HepG2 (cell line): ENCODE data around the gene UMOD. TPM values are rescaled to one million over a fixed set of nuclear protein-coding genes. Genes with fewer than 3 reads are reported as not detected.

Experiments
- ATAC-seq: fragments of 200-7000 bp; cut with Tn5 transposase; 3 replicates; pipeline ENCODE4 v1.9.1; 2020; ENCODE audit warnings: mild to moderate bottlenecking, moderate library complexity
- BruUV-seq: library from RNA; stranded (reverse); fragments of 400-500 nt; replicated peaks from 2 replicates; lab custom pipeline; 2021; lab: Mats Ljungman, UMichigan
- CTCF ChIA-PET: fragments of 300-600 bp; formaldehyde crosslinking; extraction: SDS; loops from one replicate; lab custom pipeline; 2021; ENCODE audit warnings: low total read pairs, inconsistent platforms, low intra/inter-chr PET ratio; lab: Yijun Ruan, JAX
- POLR2A ChIA-PET: fragments of 350-600 bp; sonication (Branson Sonifier 250); formaldehyde crosslinking; loops from one replicate; lab custom pipeline; 2020; ENCODE audit warnings: antibody characterized with exemption, inconsistent platforms; lab: Yijun Ruan, JAX
- DNase-seq: peaks from one replicate; pipeline ENCODE4 v3.0.0-alpha.2; 2015; ENCODE audit warnings: low spot score
- FAIRE-seq: peaks from 3 replicates; lab custom pipeline; 2011; peaks lifted over from hg19 to GRCh38; lab: Jason Lieb, UNC
- H2AFZ ChIP-seq: one replicate; pipeline ENCODE4 v1.6.1; 2011; ENCODE audit warnings: low read length, inconsistent platforms
- H3K27ac ChIP-seq: fragments of 300-600 bp; 3 replicates; pipeline ENCODE4 v1.8.0; 2011; ENCODE audit warnings: mixed run types, mild to moderate bottlenecking, mixed read lengths, low read length, inconsistent platforms; ENCODE audit not compliant: insufficient read depth; ENCODE audit errors: extremely low read length
- H3K27me3 ChIP-seq, 2 experiments: fragments of 200-600 bp in 1 of 2; 2 replicates in 1 of 2; 3 replicates in 1 of 2; pipeline versions ENCODE4 v1.6.0 to v1.8.0; 2011; ENCODE audit warnings: low read length in 2 of 2, mild to moderate bottlenecking in 2 of 2, moderate library complexity in 2 of 2, inconsistent platforms in 1 of 2; ENCODE audit not compliant: insufficient read depth in 2 of 2, control insufficient read depth in 1 of 2
- H3K36me3 ChIP-seq, 2 experiments: fragments of 200-600 bp in 1 of 2; replicated peaks in 1 of 2; 2 replicates in 1 of 2; 3 replicates in 1 of 2; pipeline versions ENCODE4 v1.5.1 to v1.8.0; 2011; ENCODE audit warnings: low read length in 2 of 2, inconsistent platforms in 1 of 2; ENCODE audit not compliant: insufficient read depth in 2 of 2, control insufficient read depth in 1 of 2
- H3K4me1 ChIP-seq: 2 replicates; pipeline ENCODE4 v1.5.1; 2012; ENCODE audit warnings: low read length, inconsistent platforms; ENCODE audit not compliant: insufficient read depth
- H3K4me2 ChIP-seq: 2 replicates; pipeline ENCODE4 v1.6.0; 2011; ENCODE audit warnings: low read depth, low read length, inconsistent platforms
- H3K4me3 ChIP-seq, 3 experiments: fragments of 200-600 bp in 1 of 3; sonication (generic), shearing (Covaris generic) in 1 of 3; replicated peaks in 1 of 3; 2 replicates each; pipeline ENCODE4 v1.5.1; 2011 to 2016; ENCODE audit warnings: low read length in 3 of 3, inconsistent platforms in 2 of 3, low read depth in 2 of 3, mild to moderate bottlenecking in 2 of 3, control low read depth in 1 of 3, mixed read lengths in 1 of 3; ENCODE audit not compliant: insufficient read depth in 1 of 3
- H3K79me2 ChIP-seq: one replicate; pipeline ENCODE4 v1.6.1; 2011; ENCODE audit warnings: low read length, inconsistent platforms; ENCODE audit not compliant: insufficient read depth
- H3K9ac ChIP-seq: 2 replicates; pipeline ENCODE4 v1.6.0; 2011; ENCODE audit warnings: mild to moderate bottlenecking, low read depth, low read length, inconsistent platforms; ENCODE audit not compliant: insufficient read depth
- H3K9me3 ChIP-seq: 2 replicates; pipeline ENCODE4 v1.5.1; 2012; ENCODE audit warnings: mild to moderate bottlenecking, low read length
- H4K20me1 ChIP-seq: 2 replicates; pipeline ENCODE4 v1.6.0; 2011; ENCODE audit warnings: inconsistent platforms, mild to moderate bottlenecking, low read length, moderate library complexity; ENCODE audit not compliant: insufficient read depth
- BHLHE40 ChIP-seq: IDR thresholded peaks from 2 replicates; pipeline ENCODE4 v1.6.1; 2011; ENCODE audit warnings: low read length, improper control_type of control experiment
- FLYWCH1 ChIP-seq: sonication (generic); formaldehyde crosslinking; IDR thresholded peaks from 2 replicates; pipeline ENCODE4 v1.8.1; 2023; ENCODE audit warnings: mild to moderate bottlenecking, missing genetic modification reagents
- FOXC1 ChIP-seq: sonication (generic); formaldehyde crosslinking; IDR thresholded peaks from 2 replicates; pipeline ENCODE4 v1.8.0; 2022; ENCODE audit warnings: mild to moderate bottlenecking, missing genetic modification reagents, borderline replicate concordance
- JDP2 ChIP-seq: sonication (generic); formaldehyde crosslinking; IDR thresholded peaks from 2 replicates; pipeline ENCODE4 v1.8.1; 2022; ENCODE audit warnings: missing genetic modification reagents, borderline replicate concordance
- LBX2 ChIP-seq: sonication (generic); formaldehyde crosslinking; IDR thresholded peaks from 2 replicates; pipeline ENCODE4 v1.5.0; 2020; ENCODE audit warnings: missing genetic modification reagents, mild to moderate bottlenecking, borderline replicate concordance
- NONO ChIP-seq, 2 experiments: fragments of 450-650 bp in 1 of 2; sonication (generic) in 1 of 2; formaldehyde crosslinking in 1 of 2; IDR thresholded peaks in 1 of 2; conservative IDR thresholded peaks in 1 of 2; 2 replicates each; pipeline versions ENCODE4 v1.6.1 to v1.8.0; 2017 to 2022; ENCODE audit warnings: mild to moderate bottlenecking in 1 of 2, missing genetic modification reagents in 1 of 2, moderate library complexity in 1 of 2
- RARG ChIP-seq: sonication (generic); formaldehyde crosslinking; IDR thresholded peaks from 2 replicates; pipeline ENCODE4 v1.4.0; 2020; ENCODE audit warnings: low read depth, mild to moderate bottlenecking, missing genetic modification reagents
- RERE ChIP-seq: IDR thresholded peaks from 2 replicates; pipeline ENCODE4 v1.6.1; 2016; ENCODE audit warnings: low read depth, missing genetic modification reagents, missing compliant biosample characterization
- SALL1 ChIP-seq: sonication (generic); formaldehyde crosslinking; IDR thresholded peaks from 2 replicates; pipeline ENCODE4 v1.8.0; 2022; ENCODE audit warnings: mild to moderate bottlenecking, missing genetic modification reagents
- WGBS: methylation state at CpG from one replicate; pipeline ENCODE4 v1.1.6; 2017; ENCODE audit warnings: low lambda C conversion rate; 5-methylcytosine and 5-hydroxymethylcytosine counted together
- in situ Hi-C: cut with HindIII; loops from 2 replicates; pipeline ENCODE4 v1.10.0; 2017; ENCODE audit warnings: low pct_unique_long_range_greater_than_20kb; ENCODE audit not compliant: extremely low pct_ligation_motif_present
- intact Hi-C: fragments of 100-400 bp; cut with micrococcal nuclease; formaldehyde crosslinking; loops from one replicate; pipeline ENCODE4 v1.10.0; 2022; ENCODE audit not compliant: unreplicated experiment
- polyA plus RNA-seq, 8 experiments: library from polyadenylated mRNA; depleted of rRNA in 3 of 8; stranded (reverse) in 7 of 8; unstranded in 1 of 8; fragments of >200 nt; fragmentation: Illumina TruSeq in 4 of 8; extraction: Trizol in 4 of 8; gene quantifications; 2 replicates each; pipeline versions ENCODE4 v1.2.1 to v1.2.3, GENCODE V29; 2011 to 2016; ENCODE audit warnings: low read depth in 4 of 8, missing spikeins in 1 of 8, mixed read lengths in 1 of 8; ENCODE audit not compliant: insufficient read depth in 1 of 8
- total RNA-seq, 5 experiments: library from RNA; depleted of rRNA; stranded (reverse); fragments of >200 nt; fragmentation: Illumina TruSeq; extraction: Trizol; gene quantifications; 2 replicates each; pipeline ENCODE4 v1.2.3, GENCODE V29; 2016; ENCODE audit warnings: low read depth in 1 of 5

Gene UMOD
- total and polyA plus RNA-seq, 2 of the 13 experiments (the other 11 are each of a cell fraction or from before 2014, with no cell fraction given), result not detected

- 28% methylated on average over 5 of the region's 5 CpGs for WGBS
- Histone ChIP-seq H3K9ac (no peak overlapping the region), H4K20me1 (no peaks in the 10 kb centered on the region), H3K9me3 (no peaks in the 10 kb centered on the region), H3K36me3 (no peaks in the 10 kb centered on the region)
- no peak for DNase-seq
- POLR2A ChIA-PET, result no interaction called here
- TF ChIP-seq BHLHE40 (no peak), SALL1 (CRISPR knock-in tag) (no peak), NONO (IDR thresholded peaks at IDR 0.05) (no peak), NONO (CRISPR knock-in tag; conservative IDR thresholded peaks at IDR 0.05) (no peak), JDP2 (no peak), FOXC1 (CRISPR knock-in tag) (no peak), RERE (CRISPR knock-in tag) (no peak), RARG (CRISPR knock-in tag) (no peak), LBX2 (CRISPR knock-in tag) (no peak), FLYWCH1 (CRISPR knock-in tag) (no peak)
- TF ChIP-seq, all 625 proteins: peak for 0
- CTCF ChIA-PET, result no interaction called here
- Histone ChIP-seq H3K27ac (no peak overlapping the region), H3K4me1 (no peaks in the 10 kb centered on the region), H3K79me2 (no peaks in the 10 kb centered on the region), H3K4me2 (no peak overlapping the region), H2AFZ (no peak overlapping the region), H3K4me3 (no peak overlapping the region), H3K27me3 (no peaks in the 10 kb centered on the region; a peak in 1 of 5 replicates)
- intact Hi-C loops, result no loop called here
- FAIRE-seq, result no peak
- in situ Hi-C loops, result no loop called here
- no TSS peak for BruUV-seq
- ATAC-seq, result no peak
Measured at GRCh38 chr16:20344611-20345010, 7.9 kb downstream of the UMOD start.
